ENCODE measurements around the gene BFSP2. TPM values are rescaled to one million over a fixed set of nuclear protein-coding genes. Genes with fewer than 3 reads are reported as not detected.

BFSP2 gene
- total RNA-seq, 2 donors from 2014 or later, result not detected

DNA sequence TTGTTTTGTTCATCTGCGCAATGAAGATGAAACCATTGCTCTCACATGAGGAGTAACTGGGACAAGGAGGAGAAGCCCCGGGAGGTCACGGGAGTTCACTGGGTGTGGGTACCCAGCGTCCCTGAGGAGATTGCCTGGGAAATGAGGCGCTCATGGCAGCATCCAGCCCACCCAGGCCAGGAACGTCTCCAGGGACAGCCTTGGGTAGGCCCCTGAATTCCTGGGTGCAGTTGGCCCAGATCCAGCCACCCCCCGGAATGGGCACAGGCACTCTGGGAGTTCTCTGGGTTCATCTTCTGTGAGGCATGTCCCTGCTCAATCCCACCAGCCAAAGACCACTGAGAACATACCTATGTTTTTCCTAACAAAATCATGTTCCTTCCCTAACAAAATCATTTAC, 18.5 kb downstream of the BFSP2 start:
- Histone ChIP-seq H3K9me3 (no peaks in the 10 kb centered on the region), H3K4me3 (no peak overlapping the region), H3K27me3 (no peaks in the 10 kb centered on the region), H3K27ac (no peak overlapping the region), H3K36me3 (replicated peaks in 1 of 2; ENCODE audit: insufficient read depth in 1 of 2, low read depth in 2 of 2) (no peaks in the 10 kb centered on the region), H3K4me1 (peaks cover 4% of the 10 kb centered on the region)
- 69 to 79% methylated on average over 6 to 7 of the region's 7 CpGs for WGBS, 2 donors
- DNase-seq, result no peak
- TF ChIP-seq POLR2A (IDR thresholded peaks at IDR 0.05), result no peak
- TF ChIP-seq, protein P1, sequence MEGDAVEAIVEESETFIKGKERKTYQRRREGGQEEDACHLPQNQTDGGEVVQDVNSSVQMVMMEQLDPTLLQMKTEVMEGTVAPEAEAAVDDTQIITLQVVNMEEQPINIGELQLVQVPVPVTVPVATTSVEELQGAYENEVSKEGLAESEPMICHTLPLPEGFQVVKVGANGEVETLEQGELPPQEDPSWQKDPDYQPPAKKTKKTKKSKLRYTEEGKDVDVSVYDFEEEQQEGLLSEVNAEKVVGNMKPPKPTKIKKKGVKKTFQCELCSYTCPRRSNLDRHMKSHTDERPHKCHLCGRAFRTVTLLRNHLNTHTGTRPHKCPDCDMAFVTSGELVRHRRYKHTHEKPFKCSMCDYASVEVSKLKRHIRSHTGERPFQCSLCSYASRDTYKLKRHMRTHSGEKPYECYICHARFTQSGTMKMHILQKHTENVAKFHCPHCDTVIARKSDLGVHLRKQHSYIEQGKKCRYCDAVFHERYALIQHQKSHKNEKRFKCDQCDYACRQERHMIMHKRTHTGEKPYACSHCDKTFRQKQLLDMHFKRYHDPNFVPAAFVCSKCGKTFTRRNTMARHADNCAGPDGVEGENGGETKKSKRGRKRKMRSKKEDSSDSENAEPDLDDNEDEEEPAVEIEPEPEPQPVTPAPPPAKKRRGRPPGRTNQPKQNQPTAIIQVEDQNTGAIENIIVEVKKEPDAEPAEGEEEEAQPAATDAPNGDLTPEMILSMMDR (IDR thresholded peaks at IDR 0.05), result no peak
- intact Hi-C loops (cut with DNase I), result loop anchor here (10.0 kb wide), 1 partner anchor 684 kb away; no protein-coding TSS in a partner anchor
- no peak for ATAC-seq

DNA sequence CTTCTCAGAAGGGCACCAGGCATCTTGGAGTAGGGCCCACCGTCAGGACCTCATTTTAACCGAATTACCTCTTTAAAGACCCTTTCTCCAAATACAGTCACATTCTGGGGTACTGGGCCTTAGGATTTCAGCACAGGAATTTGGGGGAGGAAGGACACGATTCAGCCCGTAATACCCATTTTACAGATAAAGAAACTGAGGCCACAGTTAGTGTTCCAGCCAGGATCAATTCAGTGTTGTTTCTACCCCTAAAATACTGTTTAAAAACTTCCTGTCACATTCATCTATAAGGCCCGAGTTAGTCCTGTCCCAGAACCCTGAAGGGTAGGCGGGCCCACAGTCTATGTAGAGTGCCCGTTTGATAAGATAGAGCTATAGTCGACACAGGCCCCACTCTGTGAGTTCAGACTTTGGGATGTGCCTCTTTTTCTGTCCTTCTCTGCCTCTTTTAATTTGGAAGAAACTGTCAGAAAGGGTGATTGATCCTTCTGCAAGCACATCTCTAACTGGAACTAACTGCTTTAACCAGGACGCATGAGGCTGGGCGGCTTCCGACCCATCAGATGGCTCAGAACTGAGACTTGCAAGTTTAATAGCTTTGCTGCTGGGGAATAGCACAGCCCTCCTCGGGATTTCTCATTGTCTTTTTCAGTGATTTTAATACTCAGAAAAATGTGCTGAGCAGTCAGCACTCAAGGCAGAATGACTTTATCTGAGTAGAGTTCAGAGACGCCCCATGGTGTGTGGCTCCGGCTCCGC, 19.5 kb downstream of the BFSP2 start:
- no peak for TF ChIP-seq POLR2A (IDR thresholded peaks at IDR 0.05)
- TF ChIP-seq, protein P1 (IDR thresholded peaks at IDR 0.05), result no peak
- Histone ChIP-seq H3K27me3 (no peaks in the 10 kb centered on the region), H3K9me3 (no peaks in the 10 kb centered on the region), H3K4me3 (no peak overlapping the region), H3K27ac (no peak overlapping the region), H3K36me3 (replicated peaks in 1 of 2; ENCODE audit: insufficient read depth in 1 of 2, low read depth in 2 of 2) (no peaks in the 10 kb centered on the region), H3K4me1 (no peaks in the 10 kb centered on the region)
- WGBS, 2 donors, result 81 to 83% methylated on average over 14 to 15 of the region's 15 CpGs
- ATAC-seq (no peak), DNase-seq (no peak)
- intact Hi-C loops (cut with DNase I), result loop anchor here (10.0 kb wide), 1 partner anchor 685 kb away; no protein-coding TSS in a partner anchor

DNA sequence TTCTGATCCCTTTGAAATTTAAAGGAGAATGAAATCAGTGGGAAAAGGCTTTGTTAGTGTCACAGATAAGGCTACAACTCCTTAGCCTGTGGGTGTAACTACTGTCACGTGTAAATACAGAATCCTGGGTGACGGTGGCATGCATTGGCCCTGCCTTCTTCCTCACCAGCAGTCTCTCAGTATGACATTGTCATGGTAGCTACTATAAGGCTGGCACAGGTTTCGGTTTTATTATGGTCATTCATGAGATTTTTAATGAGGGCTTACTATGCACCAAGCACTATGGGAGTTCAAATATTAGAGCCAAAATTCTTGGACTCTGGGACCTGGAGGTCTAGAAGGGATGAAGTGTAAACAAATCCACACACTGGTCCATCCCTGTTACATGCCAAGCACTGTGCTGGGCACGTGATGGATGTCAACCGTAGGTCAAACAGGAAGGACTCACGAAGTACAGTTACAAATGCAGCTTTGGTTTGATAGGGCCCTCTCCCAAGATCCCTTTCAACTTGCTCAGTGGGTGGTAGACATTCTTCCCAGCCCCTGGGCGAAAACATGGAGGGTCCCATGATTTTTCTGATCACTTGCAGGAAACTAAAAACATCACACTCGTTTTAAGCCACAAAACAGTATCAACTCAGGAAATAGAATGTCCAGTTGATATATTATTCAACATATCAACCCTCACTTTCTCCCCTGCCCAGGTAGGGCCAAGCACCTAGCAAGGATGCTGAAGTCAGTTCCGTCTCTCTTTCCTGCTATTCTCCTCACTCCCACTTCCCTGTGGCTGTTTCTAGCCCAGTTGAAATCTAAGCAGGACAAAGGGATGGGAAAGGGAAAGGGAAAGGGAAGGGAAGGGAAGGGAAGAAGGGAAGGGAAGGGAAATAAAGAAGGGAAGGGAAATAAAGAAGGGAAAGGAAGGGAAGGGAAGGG, 25.3 kb downstream of the BFSP2 start:
- no peak for DNase-seq
- ATAC-seq, result no peak
- Histone ChIP-seq H3K4me3 (no peak overlapping the region), H3K36me3 (replicated peaks in 1 of 2; ENCODE audit: insufficient read depth in 1 of 2, low read depth in 2 of 2) (no peaks in the 10 kb centered on the region), H3K4me1 (no peaks in the 10 kb centered on the region), H3K27me3 (no peaks in the 10 kb centered on the region), H3K9me3 (no peaks in the 10 kb centered on the region), H3K27ac (no peak overlapping the region)
- intact Hi-C loops (cut with DNase I), result no loop called here
- no peak for TF ChIP-seq POLR2A (IDR thresholded peaks at IDR 0.05)
- TF ChIP-seq, protein P1 (IDR thresholded peaks at IDR 0.05), result no peak
- 72 to 75% methylated on average over 9 of the region's 9 CpGs for WGBS, 2 donors

DNA sequence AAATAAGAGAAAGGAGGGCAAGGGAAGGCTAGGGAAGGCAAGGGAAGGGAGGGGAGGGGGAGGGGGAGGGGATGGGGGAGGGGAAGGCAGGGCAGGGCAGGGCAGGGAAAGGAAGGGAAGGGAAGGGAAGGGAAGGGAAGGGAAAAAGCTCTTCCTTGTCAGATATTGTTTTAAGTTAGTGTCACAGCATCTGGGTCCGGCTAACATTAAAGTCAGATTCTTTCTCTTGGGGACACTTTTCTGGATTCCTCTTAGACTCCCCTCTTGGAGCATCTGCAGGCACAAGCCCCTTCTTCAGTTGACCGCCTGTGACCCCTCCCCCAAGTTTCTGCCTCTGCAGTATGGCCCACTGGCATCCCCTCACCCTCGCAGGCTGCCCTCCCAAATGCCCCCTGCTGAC, 26.0 kb downstream of the BFSP2 start:
- DNase-seq (no peak), ATAC-seq (no peak)
- Histone ChIP-seq H3K36me3 (replicated peaks in 1 of 2; ENCODE audit: insufficient read depth in 1 of 2, low read depth in 2 of 2) (no peaks in the 10 kb centered on the region), H3K4me3 (no peak overlapping the region), H3K27ac (no peak overlapping the region), H3K27me3 (no peaks in the 10 kb centered on the region), H3K4me1 (no peaks in the 10 kb centered on the region), H3K9me3 (no peaks in the 10 kb centered on the region)
- WGBS, 2 donors, result 55 to 60% methylated on average over 3 of the region's 3 CpGs
- intact Hi-C loops (cut with DNase I), result no loop called here
- no peak for TF ChIP-seq POLR2A (IDR thresholded peaks at IDR 0.05)
- TF ChIP-seq, protein P1 (IDR thresholded peaks at IDR 0.05), result no peak
